ENCODE data around the gene KLHL35.

The KLHL35 gene

DNA sequence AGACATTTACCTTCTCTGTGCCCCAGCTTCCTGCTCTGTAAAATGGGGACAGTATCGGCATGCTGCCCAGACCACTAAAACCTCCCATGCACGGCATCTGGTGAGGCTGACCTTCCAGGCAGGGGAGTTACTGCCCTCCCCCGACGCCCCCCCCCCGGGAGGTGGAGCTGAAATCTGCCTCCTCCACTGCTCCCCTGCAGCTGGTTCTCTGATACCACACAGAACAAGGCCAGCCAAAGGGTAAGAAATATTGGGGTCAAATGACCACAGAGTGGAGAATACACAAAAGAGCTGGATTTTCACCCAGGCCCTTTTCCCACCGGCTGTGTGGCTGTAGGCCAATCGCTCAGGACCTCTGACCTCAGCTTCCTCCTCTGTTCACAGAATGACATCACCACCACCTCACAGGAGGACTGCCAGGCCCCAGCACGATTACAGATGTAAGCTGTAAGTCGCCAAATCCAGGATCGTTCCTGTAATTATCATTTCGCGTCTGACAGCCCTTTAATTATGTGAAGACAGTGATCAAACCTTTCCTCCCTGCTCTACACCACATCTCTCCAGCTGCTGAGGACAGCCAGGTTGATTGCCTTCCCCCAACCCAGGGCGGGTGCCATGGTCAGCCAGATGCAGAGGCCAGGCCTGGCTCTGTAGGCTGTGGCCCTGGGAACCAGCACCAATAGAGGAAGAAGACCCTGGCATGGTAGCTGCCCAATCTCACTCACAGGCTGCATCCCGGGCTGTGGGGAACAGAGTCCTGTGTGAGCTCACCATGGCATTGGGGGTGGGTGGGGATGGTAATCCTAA lies 35.7 kb upstream of the KLHL35 start:
- DNase-seq: no peak

DNA sequence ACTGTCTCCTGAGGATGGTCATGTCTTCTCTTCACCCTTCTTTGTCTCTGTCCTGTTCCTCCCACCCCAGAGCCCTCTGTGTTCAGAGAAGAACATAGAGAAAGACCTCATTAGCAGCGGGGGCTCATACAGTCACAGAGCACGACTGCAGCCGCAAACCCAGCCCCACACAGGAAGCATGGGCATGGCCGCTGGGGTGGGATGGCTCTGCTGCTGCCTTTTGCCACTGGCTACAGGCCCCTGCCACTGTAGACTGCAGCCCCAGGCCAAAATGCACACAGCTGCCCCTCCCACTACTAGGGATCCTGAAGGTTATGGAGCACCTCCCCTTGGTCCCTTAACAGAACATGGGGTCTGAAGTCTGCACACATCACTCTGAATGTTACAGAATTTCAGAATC lies 34.9 kb upstream of the KLHL35 start:
- DNase-seq: no peak

DNA sequence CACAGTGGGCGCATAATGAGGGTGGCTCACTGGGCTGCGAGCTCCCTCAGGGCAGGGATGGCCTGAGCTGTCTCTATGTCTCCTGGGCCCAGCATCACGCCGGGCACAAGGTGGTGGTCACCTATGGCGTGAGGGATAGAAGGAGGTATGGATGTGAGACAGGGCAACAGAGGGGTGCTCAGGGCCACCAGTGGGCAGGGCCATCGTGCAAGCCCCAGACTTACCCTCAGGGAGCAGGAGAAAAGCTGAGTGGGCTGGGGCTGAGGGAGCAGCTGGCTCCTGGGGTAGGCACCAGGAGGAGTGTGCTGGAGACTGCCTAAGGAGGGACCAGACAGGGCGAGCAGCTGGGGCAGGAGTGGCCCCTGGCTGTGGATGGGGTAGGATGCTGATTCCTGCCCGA lies 34.3 kb upstream of the KLHL35 start:
- no peak for DNase-seq

DNA sequence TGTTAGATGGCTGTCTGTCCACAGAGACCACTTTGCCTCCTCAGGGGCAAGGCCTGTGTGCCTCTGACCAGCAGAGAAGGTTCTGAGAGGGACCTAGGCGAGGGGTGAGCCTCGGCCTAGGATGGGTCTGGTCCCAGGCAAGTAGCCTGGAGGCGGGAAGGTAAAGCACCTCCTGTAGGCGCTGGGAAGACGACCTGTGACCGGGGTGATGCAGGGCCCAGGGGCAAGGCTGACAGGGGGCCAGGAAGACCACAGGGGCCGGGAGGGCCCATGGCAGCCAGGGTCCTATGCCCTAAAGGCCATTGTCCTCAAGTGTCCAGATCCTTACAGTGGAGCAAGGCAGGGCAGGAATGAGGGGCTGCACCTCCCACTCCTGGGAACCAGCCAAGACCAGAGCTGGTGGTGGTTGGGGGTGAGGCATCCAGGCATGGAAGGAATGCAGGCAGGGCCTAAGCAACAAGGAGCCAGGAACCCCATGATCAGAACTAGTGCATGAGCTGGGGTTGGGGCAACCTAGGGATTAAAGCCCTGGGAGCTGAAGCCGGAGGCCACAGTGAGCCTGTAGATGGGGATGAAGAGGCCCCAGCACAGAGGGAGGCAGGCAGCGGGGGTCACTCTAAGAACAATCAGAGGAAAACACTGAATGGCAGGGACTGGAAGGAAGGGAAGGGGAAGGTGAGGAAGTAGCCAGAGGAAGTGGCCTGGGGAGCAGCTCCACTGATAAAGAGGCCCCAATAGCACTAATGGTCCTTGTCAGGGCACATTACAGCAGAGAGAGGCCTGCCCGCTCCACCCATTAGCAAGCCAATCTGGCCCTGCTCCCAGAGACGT lies 32.9 kb upstream of the KLHL35 start:
- no peak for DNase-seq

DNA sequence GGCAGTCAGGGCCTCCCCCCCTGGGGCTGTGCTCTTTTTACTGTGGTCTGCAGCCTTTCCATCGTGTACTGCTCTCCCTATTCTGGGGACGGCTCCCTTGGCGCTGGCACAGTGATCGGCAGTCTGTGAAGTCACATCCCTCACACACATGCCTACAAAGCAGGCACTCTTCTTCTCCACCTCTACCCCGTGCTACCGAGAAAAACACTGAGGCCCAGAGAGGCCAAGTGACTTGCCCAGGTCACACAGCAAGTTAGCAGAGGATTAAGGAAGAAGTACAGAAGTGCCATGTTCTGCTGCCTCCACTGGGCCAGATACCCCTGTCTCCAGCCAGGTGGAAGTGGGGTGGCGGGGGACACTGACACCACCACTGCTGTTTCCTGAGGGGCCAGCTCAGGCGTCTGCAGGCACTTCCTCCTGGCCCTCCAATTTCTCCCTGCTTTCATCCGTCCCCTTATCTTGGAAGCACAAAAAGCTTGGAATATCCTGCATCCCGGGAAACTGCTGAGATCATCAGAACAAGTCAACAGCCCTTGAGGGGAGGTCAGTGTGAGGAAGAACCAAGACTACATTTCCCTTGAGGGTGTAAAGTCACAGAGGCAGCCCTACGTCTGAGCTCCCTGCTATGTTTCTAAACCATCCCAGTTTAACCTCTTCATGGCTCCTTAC lies 30.2 kb upstream of the KLHL35 start:
- no peak for DNase-seq

DNA sequence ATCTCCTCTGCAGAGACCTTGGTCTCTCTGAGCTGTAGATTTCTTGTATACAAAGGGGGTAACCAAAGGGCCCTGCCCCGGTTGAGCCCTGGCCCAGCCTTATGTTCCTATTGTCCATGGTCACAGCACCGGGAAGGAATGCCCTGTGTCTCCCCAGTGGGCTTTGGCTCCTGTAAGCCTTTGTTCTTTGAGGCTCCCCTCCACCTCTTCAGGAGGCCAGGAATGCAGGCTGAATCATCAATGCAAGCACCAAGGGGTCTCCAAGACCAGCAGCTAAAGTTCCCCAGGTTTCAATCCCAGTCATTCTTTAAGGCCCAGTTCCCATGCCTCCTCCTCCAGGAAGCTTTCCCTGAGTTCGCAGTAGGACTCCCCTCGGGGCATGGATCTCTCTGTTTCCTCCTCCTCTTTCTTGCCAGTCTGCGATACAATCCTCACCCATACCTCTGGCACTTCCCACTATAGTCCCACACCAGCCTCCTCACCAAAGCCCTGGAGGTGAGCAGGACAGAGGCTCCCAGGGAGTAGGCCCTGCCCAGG lies 29.2 kb upstream of the KLHL35 start:
- no peak for DNase-seq

DNA sequence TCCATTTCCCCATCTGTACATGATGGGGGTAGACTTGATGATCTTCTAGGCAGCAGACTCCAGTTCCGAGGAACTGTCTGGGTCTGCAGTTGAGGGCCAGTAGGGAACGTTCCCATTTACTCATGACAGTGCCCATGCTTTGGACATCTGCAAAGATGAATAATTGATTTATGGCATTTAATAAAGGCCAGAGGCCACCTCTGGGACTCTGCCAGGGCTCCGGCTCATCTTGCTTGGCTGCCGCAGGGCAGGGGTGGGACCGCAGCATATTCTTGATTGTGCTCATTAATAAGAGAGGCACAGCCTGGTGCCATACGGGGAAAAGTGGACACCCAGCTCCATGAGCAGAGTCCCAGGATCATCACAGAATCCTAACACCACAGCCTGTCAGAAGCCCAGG lies 28.1 kb upstream of the KLHL35 start:
- no peak for DNase-seq

DNA sequence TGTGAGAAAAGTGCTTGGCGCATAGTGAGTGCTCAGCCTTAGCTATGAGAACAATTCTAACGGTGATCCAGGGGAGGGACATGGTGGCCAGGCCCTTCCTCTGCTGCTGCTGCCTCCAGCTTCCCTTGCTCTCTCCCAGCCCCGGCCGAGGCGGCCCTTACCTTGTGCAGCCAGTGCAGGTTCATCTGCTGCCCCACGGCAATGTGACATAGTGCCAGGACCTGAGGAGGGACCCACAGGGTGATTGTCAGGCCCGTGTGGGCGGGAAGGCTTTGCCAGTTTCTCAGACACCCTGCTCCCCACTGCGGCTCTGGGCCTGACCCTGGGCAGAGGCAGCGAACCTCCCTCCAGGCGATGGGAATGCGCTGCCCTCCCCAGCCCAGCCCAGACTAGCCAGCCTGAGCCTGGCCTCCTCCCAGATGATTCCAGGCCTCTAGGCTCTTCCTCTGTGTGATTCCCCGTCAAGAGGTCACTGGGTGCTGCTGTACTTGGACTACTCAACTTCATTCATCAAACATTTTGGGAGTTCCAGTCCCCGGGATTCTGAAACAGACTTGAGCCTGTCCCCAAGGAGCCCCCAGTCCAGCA lies 23.7 kb upstream of the KLHL35 start:
- DNase-seq: no peak

DNA sequence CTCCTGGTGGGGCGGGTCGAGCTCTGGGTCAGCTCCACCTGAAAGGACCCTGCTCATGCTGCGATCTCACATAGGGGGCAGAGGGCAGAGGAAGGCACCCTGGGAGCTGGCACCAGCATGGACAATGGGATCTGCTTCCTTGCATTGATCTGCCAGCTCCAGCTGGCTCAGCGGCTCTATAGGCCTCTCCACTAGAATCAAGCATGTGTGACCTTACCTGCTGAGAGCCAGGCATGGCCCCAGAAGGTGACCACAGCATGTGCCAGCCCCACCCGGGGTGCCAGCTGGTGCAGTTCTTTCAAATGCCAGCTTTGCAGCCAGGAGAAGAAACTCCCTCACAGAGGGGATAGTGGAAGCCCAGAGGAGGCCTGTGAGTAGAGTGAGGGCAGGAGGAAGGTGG lies 22.0 kb upstream of the KLHL35 start:
- no peak for DNase-seq

DNA sequence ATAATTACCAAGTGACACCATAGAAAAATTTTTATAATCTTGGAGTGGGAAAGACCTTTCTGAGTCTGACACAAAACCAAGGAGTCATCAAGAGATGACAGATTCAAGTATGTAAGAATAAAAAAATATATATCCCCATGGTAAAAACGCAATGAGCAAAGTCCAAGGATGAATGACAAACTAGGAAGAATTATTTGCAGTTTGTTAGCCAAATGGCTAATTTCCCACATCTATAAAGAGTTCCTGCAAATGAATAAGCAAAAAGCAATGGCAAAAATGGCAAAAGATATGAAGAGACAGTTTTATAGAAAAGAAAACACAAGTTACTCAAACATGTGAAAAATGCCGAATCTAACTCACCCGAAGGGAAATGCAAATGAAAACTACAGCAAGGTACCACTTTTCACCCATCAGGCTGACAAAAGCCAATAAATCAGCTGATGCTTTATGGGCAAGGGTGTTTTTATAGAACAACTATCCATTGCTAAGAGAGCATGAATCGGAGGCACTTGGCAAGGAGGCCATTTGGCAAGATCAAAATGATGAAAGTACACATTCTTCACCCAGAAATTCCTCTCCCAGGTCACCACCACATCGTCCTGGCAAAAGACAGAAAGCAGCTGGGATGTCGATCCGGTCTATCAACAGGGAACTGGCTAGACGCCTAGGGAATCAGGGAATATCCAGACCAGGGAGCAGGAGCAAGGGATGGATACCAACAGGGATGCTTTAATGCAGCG lies 21.1 kb upstream of the KLHL35 start:
- no peak for DNase-seq

DNA sequence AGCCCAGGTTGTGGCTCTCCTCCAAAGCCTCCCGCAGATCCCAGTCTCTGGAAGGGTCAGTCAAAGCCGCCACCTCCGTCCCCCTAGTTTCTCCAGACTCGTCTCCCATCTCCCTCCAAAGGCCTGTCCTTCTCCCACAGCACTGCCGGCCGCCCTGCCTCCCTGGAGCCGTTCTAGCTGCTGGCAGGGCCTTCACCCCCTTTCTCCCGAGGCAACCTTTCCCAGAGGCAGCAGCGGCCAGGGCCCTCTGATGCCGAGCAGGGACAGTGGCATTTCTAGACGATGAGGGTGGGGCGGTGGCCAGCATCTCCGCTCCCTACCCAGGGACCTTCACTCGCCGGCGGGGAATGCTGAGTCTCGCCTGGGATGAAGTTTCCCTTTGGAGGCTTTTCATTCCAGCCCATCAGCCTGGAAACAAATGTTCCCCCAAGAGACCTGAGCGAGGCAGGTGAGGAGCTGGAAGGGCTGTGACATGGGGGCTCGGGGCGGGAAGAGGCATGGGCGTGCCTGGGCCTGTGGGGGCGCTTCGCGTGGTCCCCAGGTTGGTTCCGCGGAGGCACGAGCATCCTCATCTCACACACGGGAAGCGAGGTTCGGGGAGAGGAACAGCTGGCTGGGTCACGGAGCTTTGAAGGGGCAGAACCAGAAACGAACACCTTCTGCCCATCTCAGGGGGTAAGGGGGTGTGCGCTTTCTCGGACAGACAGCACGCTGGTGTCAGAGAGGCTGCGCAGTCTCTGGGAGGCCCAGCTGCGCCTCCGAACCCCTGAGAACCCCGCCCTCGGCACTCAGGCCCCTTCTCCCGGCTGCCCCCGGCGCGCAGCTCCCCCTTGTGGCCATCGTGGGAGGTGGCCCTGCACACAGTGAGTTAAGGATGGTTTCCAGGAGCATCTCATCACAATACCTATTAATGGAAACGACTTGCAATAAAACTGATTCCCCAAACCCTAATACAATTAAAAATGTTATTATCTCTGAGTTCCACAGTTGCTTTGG lies 18.1 kb upstream of the KLHL35 start:
- DNase-seq: no peak

DNA sequence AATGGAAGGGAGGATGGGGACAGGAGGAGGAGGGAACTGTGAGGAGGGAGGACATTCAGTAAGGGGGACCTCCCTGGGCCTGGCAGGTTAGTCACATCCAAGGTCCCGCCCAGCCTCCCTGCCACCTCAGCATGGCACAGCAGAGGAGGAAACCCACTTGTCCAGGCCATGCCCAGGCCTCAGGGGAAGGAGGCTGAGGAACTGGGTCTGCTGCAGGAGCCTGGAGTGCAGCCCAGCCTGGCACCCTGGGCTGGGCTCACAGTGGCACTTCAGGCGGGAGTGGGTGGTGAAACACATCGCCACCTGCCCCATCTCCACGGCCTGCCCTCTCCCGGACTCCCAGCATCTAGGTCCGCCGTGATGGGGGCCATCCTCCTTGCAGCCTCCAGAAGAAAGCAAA lies 17.2 kb upstream of the KLHL35 start:
- DNase-seq: no peak

DNA sequence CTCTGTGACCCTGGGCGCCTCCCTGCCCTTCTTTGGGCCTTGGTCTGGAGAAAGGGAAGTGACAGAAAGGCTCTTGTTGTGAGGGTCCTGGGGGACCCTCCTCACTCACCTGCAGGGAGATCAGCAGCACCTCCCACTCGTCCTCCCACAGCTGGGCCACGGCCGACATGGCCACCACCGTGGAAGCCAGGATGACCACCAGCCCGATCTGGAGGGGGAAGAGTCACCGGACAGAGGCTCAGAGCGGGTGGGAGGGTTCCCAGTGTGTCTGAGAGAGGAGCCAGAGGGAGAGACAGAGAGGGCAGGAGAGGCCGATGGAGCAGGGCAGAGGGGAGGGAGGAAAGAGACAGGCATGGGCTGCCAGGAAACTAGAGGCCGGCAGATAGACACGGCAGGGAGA lies 16.8 kb upstream of the KLHL35 start:
- DNase-seq: no peak

DNA sequence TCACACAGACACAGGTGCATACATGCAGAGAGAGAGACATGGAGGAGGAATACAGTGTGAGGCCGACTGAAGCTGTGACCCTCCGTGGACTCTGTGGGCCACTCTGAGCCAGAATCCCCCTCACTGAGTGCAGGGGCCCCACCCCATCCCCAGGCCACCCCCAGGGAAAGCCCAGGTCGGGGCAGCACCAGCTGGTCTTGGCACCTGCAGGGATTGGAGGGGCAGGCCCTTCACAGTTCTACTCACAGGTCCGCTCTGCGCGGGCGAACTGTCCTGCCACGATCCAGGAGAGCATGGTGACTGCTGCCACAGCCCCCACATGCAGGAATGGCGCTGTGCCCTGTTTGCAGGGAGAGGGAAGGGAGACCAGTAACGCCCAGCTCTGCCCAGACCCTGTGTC lies 16.3 kb upstream of the KLHL35 start:
- no peak for DNase-seq

DNA sequence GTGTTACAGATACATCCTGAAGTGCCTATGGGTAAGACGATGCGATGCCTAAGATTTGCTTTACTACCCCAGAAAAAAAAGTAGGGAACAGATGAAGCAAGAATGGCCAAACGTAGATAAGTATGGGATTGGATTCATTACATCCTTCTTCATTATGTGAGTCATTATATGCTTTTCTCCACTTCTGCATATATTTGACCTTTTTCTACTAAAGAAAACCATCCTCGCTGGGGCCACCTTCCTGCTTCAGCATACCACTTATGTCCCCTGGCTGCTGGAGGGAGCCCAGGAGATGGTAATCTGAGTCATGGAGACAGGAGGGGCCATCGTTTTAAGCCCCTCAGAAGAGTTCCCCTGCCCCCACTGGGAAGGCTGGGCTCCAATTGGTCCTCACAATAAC lies 14.4 kb upstream of the KLHL35 start:
- no peak for DNase-seq

DNA sequence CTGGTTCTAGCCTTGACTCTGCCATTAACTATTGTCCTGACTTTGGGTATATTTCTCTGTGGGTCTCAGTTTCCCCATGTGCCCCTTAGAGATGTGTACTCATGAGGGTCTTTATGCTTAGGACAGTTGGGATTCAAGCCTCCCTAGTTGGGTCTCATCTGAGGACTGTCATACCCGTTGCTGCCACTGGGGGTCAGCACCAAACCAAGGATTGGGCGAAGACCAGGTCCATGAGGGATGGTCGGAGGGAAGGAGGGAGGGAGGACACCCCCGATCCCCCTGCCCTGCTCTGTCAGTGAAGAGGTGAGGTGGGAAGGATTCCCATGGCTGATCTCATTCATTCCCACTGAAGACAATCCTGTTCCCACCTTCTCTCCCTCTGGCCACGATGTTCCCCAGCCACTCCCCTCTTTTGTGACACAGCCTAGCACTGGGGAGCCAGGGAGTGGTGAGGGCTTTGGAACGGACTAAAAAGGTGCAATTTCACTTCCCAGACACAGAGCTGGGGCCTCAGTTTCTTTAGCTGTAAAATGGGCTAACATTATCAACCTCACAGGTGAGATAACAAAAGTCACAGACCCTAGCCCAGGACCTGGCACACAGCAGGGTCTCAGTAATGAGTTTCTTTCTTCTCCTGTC lies 12.4 kb upstream of the KLHL35 start:
- peak; percentile 64 for DNase-seq

DNA sequence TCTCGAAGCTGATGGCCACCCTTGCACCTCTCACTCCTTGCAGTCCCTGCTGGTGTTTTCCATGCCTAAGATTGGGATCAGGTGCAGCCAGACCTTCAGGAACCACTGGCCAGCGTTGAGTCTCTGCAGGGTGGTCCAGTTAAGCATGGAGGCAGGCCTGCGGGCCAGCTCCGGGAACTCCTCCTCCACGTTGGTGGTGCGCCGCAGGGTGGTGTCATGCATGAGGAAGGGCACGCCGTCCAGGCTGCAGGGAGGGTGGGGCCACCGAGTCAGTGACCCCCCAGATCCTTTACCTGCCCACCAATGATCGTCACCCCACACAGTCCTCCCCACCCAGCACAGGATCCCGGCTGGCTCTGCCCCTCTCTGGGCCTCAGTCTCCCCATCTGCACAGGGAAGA lies 10.0 kb upstream of the KLHL35 start:
- DNase-seq: no peak

DNA sequence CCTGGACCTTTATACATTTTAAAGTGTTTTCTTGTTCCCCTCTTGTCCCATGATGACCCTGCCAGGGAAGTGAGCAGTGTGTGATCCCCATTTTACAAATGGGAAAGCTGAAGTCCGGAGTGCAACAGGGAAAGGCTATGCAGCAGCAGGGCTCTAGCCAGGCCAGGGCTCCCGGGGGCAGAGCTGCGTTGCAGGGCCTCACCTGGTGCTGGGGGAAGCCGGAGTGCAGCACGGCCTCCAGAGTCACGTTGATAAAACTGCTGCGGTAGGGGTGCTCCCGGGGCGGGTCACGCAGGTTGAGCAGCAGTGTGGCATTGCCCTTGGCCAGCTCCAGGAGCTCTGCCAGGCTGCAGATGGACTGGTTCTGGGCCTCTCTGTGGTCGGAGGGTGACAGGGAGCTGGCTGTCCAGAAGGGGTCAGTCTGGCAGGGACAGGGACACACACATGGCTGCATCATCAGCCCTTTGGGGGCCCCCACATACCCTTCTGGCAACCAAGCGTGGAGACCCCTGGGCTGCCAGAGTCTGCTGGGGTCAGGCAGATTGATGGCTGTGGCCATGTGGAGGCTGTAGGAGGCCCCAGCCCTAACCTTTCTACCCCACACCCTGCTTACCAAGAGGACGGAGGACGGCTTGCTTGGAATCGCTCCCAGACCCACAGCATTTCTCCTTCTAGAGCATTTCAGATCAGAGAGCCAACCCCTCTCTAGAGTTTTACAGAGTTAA lies 9.3 kb upstream of the KLHL35 start:
- DNase-seq: no peak

DNA sequence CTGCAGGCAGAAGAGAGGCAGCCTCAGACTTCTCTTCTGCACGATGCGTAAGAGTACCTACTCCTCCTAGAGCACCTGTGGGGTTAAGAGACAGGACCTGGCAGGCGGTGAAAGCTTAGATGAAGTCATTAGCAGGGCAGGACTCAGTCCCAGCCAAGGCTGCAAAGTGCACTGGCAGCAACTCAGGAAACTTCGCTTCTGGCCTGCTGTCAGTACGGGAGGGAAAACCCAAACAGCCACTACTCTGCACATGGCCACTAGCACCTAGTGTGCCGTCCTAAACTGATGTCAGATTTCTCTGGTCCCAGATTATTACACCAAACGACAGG lies 8.8 kb upstream of the KLHL35 start:
- DNase-seq: no peak
